KMS-11 (cell line): ENCODE results near the gene MTUS2.

Experiments used
- H2AFZ ChIP-seq: fragments of 200-600 bp; sonication (generic); 2 replicates; pipeline ENCODE4 v1.6.1; 2016; ENCODE audit warnings: antibody characterized with exemption, mixed run types, low read depth
- H3K27ac ChIP-seq: fragments of 200-600 bp; sonication (generic); 2 replicates; pipeline ENCODE4 v1.6.1; 2016; ENCODE audit warnings: mild to moderate bottlenecking, mixed run types
- H3K27me3 ChIP-seq: fragments of 200-600 bp; sonication (generic); 2 replicates; pipeline ENCODE4 v1.6.1; 2017; ENCODE audit warnings: mild to moderate bottlenecking, low read depth, mixed run types, moderate library complexity; ENCODE audit not compliant: insufficient read depth
- H3K36me3 ChIP-seq: fragments of 200-600 bp; sonication (generic); 2 replicates; pipeline ENCODE4 v1.6.1; 2017; ENCODE audit warnings: mild to moderate bottlenecking, mixed run types; ENCODE audit not compliant: insufficient read depth
- H3K4me1 ChIP-seq: fragments of 200-600 bp; sonication (generic); 2 replicates; pipeline ENCODE4 v1.6.1; 2016; ENCODE audit warnings: mild to moderate bottlenecking, low read depth, mixed run types; ENCODE audit not compliant: poor library complexity, severe bottlenecking
- H3K4me2 ChIP-seq: fragments of 200-600 bp; sonication (generic); 2 replicates; pipeline ENCODE4 v1.7.0; 2016; ENCODE audit warnings: mild to moderate bottlenecking, mixed run types
- H3K4me3 ChIP-seq: fragments of 200-600 bp; sonication (generic); IDR thresholded peaks from 2 replicates; pipeline ENCODE4 v1.6.1; 2017; ENCODE audit warnings: low read depth, low read length, mixed read lengths; ENCODE audit not compliant: insufficient read depth
- H3K79me2 ChIP-seq: fragments of 200-600 bp; sonication (generic); 2 replicates; pipeline ENCODE4 v1.6.1; 2016; ENCODE audit warnings: low read depth, mixed run types; ENCODE audit not compliant: insufficient read depth
- H3K9ac ChIP-seq: fragments of 200-600 bp; sonication (generic); 2 replicates; pipeline ENCODE4 v1.6.1; 2016; ENCODE audit warnings: mild to moderate bottlenecking, mixed run types
- H4K20me1 ChIP-seq: fragments of 200-600 bp; sonication (generic); 2 replicates; pipeline ENCODE4 v1.6.1; 2016; ENCODE audit warnings: mild to moderate bottlenecking, mixed run types; ENCODE audit not compliant: insufficient read depth
- TF ChIP-seq, protein P1 (sequence below): fragments of 200-600 bp; sonication (generic); conservative IDR thresholded peaks from 2 replicates; pipeline ENCODE4 v1.6.1; 2017; ENCODE audit warnings: low read depth, mild to moderate bottlenecking, antibody characterized with exemption, low read length, moderate library complexity, mixed read lengths

MTUS2 gene

DNA sequence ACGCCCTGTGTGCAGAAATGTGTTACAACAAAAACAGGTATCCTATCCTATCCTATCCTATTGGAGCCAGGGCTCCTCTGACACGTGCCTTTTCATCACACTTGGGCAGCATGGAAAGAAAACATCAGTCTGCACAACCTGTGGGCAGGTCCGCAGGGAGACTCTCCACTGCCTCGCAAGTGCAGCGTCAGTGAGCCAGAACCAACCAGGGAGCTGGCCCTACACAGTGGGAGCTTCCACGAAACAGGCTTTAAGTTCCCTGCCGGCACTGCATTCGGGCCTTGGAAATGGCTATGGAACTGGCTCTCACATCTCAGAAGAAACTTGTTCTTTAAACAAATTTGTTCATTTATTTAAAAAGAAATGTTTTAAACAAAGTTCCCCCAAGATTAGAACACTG, 725.8 kb downstream of the MTUS2 start:
- H3K4me3 ChIP-seq = no peak overlapping the region
- TF ChIP-seq, protein P1, sequence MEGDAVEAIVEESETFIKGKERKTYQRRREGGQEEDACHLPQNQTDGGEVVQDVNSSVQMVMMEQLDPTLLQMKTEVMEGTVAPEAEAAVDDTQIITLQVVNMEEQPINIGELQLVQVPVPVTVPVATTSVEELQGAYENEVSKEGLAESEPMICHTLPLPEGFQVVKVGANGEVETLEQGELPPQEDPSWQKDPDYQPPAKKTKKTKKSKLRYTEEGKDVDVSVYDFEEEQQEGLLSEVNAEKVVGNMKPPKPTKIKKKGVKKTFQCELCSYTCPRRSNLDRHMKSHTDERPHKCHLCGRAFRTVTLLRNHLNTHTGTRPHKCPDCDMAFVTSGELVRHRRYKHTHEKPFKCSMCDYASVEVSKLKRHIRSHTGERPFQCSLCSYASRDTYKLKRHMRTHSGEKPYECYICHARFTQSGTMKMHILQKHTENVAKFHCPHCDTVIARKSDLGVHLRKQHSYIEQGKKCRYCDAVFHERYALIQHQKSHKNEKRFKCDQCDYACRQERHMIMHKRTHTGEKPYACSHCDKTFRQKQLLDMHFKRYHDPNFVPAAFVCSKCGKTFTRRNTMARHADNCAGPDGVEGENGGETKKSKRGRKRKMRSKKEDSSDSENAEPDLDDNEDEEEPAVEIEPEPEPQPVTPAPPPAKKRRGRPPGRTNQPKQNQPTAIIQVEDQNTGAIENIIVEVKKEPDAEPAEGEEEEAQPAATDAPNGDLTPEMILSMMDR = no peak
- H3K27ac ChIP-seq = no peak overlapping the region
- H3K4me2 ChIP-seq = no peak overlapping the region
- H3K9ac ChIP-seq = no peak overlapping the region
- H3K4me1 ChIP-seq = no peaks in the 10 kb centered on the region
- H4K20me1 ChIP-seq = no peaks in the 10 kb centered on the region
- no peaks in the 10 kb centered on the region for H3K36me3 ChIP-seq
- H3K27me3 ChIP-seq = no peaks in the 10 kb centered on the region
- no peak overlapping the region for H2AFZ ChIP-seq
- peaks cover 19% of the 10 kb centered on the region; the same call in 1 of the 2 replicates for H3K79me2 ChIP-seq

DNA sequence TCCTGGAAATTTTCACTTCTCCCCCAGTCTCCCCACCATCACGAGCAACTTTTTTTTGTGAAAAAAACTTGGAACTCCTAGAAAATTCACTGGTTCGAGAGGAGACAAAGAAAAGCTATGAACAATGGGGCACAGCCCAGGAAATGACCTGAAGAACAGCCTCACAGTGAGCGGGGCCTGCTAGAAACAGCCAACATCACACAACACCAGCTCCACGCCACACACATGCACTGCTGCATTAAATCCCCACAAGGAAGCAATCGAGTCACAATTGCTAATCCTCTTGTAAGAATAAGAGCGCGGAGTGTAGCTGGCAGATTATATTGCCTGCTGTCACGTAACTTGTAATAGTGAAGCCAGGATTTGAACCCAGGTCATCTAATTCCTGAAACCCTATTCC, 726.5 kb downstream of the MTUS2 start:
- Histone ChIP-seq H2AFZ (no peak overlapping the region), H3K36me3 (no peaks in the 10 kb centered on the region), H3K27me3 (no peaks in the 10 kb centered on the region), H3K4me1 (no peaks in the 10 kb centered on the region), H3K27ac (no peak overlapping the region), H4K20me1 (no peaks in the 10 kb centered on the region), H3K79me2 (peaks cover 19% of the 10 kb centered on the region; the same call in 1 of the 2 replicates), H3K4me3 (no peak overlapping the region), H3K4me2 (no peak overlapping the region), H3K9ac (no peak overlapping the region)
- TF ChIP-seq, protein P1 = no peak

DNA sequence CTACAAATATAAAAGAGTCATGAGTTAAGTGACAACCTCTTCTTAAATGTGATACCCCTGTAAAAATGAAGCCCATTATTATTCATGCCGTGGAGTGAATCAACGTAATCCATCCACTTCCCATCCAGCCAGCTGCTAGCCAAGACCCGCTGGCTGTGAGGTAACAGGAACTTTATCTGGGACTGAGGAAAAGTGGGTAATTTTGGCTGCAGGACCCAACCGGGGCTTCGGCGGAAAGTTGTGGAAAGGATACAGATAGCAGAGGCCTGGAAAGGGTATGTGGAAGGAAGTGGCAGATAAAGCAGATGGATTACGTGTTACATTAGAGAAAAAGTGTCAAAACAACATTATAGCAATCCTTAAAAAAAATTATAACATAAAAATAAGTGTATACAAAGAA, 727.0 kb downstream of the MTUS2 start:
- no peaks in the 10 kb centered on the region for H4K20me1 ChIP-seq
- H3K79me2 ChIP-seq = peaks cover 19% of the 10 kb centered on the region; the same call in 1 of the 2 replicates

DNA sequence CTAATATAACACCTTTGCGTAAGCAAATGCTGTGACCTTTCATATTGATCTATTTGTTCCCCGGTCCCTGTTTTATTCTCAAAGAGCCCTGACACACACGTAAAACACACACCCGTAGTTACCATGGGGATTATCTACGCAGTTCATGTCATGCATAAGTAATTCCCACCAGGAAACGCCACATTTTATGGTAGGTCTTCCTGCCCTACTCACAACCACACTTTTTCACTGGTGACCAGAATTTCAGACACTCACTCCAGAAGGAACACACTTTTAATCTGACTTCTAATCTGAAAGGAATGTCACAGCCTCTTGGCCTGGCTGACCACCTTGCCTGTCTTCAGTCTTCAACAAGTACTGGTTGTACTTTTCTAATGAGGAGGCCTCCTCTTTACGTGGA, 728.6 kb downstream of the MTUS2 start:
- Histone ChIP-seq H3K9ac (no peak overlapping the region), H3K27me3 (no peaks in the 10 kb centered on the region), H3K4me1 (no peaks in the 10 kb centered on the region), H4K20me1 (no peaks in the 10 kb centered on the region), H3K36me3 (no peaks in the 10 kb centered on the region), H3K4me3 (no peak overlapping the region), H3K4me2 (no peak overlapping the region), H3K79me2 (peaks cover 19% of the 10 kb centered on the region; the same call in 1 of the 2 replicates), H3K27ac (no peak overlapping the region), H2AFZ (no peak overlapping the region)
- TF ChIP-seq, protein P1 = no peak

More for the DNA sequence above, 727.0 kb downstream of the MTUS2 start:
- no peak overlapping the region for H3K4me2 ChIP-seq
- H3K9ac ChIP-seq = no peak overlapping the region
- TF ChIP-seq, protein P1 = no peak
- H2AFZ ChIP-seq = no peak overlapping the region
- no peak overlapping the region for H3K27ac ChIP-seq
- H3K36me3 ChIP-seq = no peaks in the 10 kb centered on the region
- no peak overlapping the region for H3K4me3 ChIP-seq
- no peaks in the 10 kb centered on the region for H3K27me3 ChIP-seq
- H3K4me1 ChIP-seq = no peaks in the 10 kb centered on the region
